CD4-positive, alpha-beta T cell treated with Interleukin-4 for 1 hour (primary cell): Measurements from ENCODE around the gene TCF19.
"Not testable (repeated sequence)": the region's sequence is repeated elsewhere in the genome, so short reads cannot be mapped to it uniquely, and the experiment has no call there.

Experiments used
- DNase-seq, 2 donors: peaks; one replicate each; pipeline ENCODE4 v3.0.0-alpha.2; 2020 to 2022

TCF19 gene

GRCh38 chr6:31183859-31184258, 25.5 kb downstream of the TCF19 start:
- DNase-seq, result not testable (repeated sequence)

GRCh38 chr6:31185695-31186051, 27.3 kb downstream of the TCF19 start:
- not testable (repeated sequence) for DNase-seq

- DNase-seq, result no peak
Observed at GRCh38 chr6:31186052-31186734, 27.8 kb downstream of the TCF19 start.

GRCh38 chr6:31187780-31188194, 29.4 kb downstream of the TCF19 start:
- no peak for DNase-seq

GRCh38 chr6:31189223-31189622, 30.8 kb downstream of the TCF19 start:
- not testable (repeated sequence) for DNase-seq

GRCh38 chr6:31190488-31190887, 32.1 kb downstream of the TCF19 start:
- no peak for DNase-seq

GRCh38 chr6:31192431-31193105, 34.2 kb downstream of the TCF19 start:
- DNase-seq, result peak; percentile 70 to 74

- no peak for DNase-seq
Observed at GRCh38 chr6:31193206-31193605, 34.8 kb downstream of the TCF19 start.

- no peak for DNase-seq
Observed at GRCh38 chr6:31194061-31194834, 35.9 kb downstream of the TCF19 start.

- not testable (repeated sequence) for DNase-seq
Observed at GRCh38 chr6:31195308-31195979, 37.1 kb downstream of the TCF19 start.

GRCh38 chr6:31196251-31197022, 38.0 kb downstream of the TCF19 start:
- DNase-seq, result peak; percentile 21 to 35

- peak; percentile 97 for DNase-seq
Observed at GRCh38 chr6:31197559-31198305, 39.3 kb downstream of the TCF19 start.

GRCh38 chr6:31199105-31199452, 40.7 kb downstream of the TCF19 start:
- DNase-seq, result not testable (repeated sequence)

GRCh38 chr6:31202259-31203166, 44.1 kb downstream of the TCF19 start:
- no peak for DNase-seq

GRCh38 chr6:31203345-31203979, 45.1 kb downstream of the TCF19 start:
- DNase-seq, result peak; percentile 64 to 67

GRCh38 chr6:31204751-31205145, 46.4 kb downstream of the TCF19 start:
- no peak for DNase-seq

- DNase-seq, result no peak
Observed at GRCh38 chr6:31205638-31206037, 47.2 kb downstream of the TCF19 start.

GRCh38 chr6:31208506-31208905, 50.1 kb downstream of the TCF19 start:
- DNase-seq, result no peak

GRCh38 chr6:31209137-31209536, 50.7 kb downstream of the TCF19 start:
- DNase-seq, result no peak

GRCh38 chr6:31210123-31210522, 51.7 kb downstream of the TCF19 start:
- no peak for DNase-seq
